HAP-1 (cell line): ENCODE data around the gene SLC17A1.

Source experiments
- DNase-seq, 2 experiments: peaks; one replicate each; pipeline ENCODE4 v3.0.0-alpha.2; 2016 to 2020; ENCODE audit warnings: low spot score in 2 of 2
- H3K27me3 ChIP-seq: fragments of 250-450 bp; sonication (Bioruptor Pico); 2 replicates; pipeline ENCODE4 v1.5.1; 2020; ENCODE audit warnings: low read depth, mild to moderate bottlenecking, moderate library complexity
- H3K36me3 ChIP-seq: fragments of 250-450 bp; sonication (Bioruptor Pico); replicated peaks from 2 replicates; pipeline ENCODE4 v1.5.1; 2020; ENCODE audit warnings: mild to moderate bottlenecking
- H3K4me1 ChIP-seq: fragments of 250-450 bp; sonication (Bioruptor Pico); 2 replicates; pipeline ENCODE4 v1.5.1; 2020; ENCODE audit warnings: mild to moderate bottlenecking
- H3K4me3 ChIP-seq: fragments of 250-450 bp; sonication (Bioruptor Pico); 2 replicates; pipeline ENCODE4 v1.5.1; 2020; ENCODE audit warnings: mild to moderate bottlenecking, moderate library complexity
- H3K9me3 ChIP-seq: fragments of 250-450 bp; sonication (Bioruptor Pico); 2 replicates; pipeline ENCODE4 v1.5.1; 2020; ENCODE audit warnings: mild to moderate bottlenecking, moderate library complexity
- in situ Hi-C: fragments of 300-500 bp; cut with MboI; formaldehyde crosslinking; loops from 3 replicates; pipeline ENCODE4 v1.14.3; 2020; ENCODE audit warnings: low sequenced_read_pairs, inconsistent platforms, mixed read lengths

SLC17A1 gene

GRCh38 chr6:25743868-25744267, 88.0 kb downstream of the SLC17A1 start:
- Histone ChIP-seq H3K4me1 (no peaks in the 10 kb centered on the region), H3K36me3 (no peaks in the 10 kb centered on the region), H3K9me3 (no peaks in the 10 kb centered on the region), H3K27me3 (peaks cover 2% of the 10 kb centered on the region; the same call in 1 of the 2 replicates), H3K4me3 (no peak overlapping the region)
- no peak for DNase-seq
- in situ Hi-C loops: no loop called here

GRCh38 chr6:25735261-25735660, 96.6 kb downstream of the SLC17A1 start:
- no peaks in the 10 kb centered on the region for H3K4me1 ChIP-seq
- H3K27me3 ChIP-seq: no peaks in the 10 kb centered on the region
- no peak overlapping the region for H3K4me3 ChIP-seq
- H3K9me3 ChIP-seq: no peaks in the 10 kb centered on the region; the same call in 1 of the 2 replicates
- H3K36me3 ChIP-seq: no peaks in the 10 kb centered on the region
- DNase-seq: no peak
- in situ Hi-C loops: no loop called here
